AG04449 (cell line): ENCODE results near the gene FRYL.
"Not testable (repeated sequence)": the region's sequence is repeated elsewhere in the genome, so short reads cannot be mapped to it uniquely, and the experiment has no call there.

ENCODE experiments used
- CTCF ChIA-PET: fragments of 350-600 bp; formaldehyde crosslinking; extraction: SDS; loops from one replicate; lab custom pipeline; 2021; ENCODE audit warnings: antibody characterized with exemption; lab: Yijun Ruan, JAX
- POLR2A ChIA-PET: fragments of 400-600, 350-600 bp; formaldehyde crosslinking; extraction: SDS; loops from one replicate; lab custom pipeline; 2020; ENCODE audit warnings: antibody characterized with exemption, inconsistent platforms; lab: Yijun Ruan, JAX
- DNase-seq: peaks from one replicate; pipeline ENCODE4 v3.0.0-alpha.2; 2010; ENCODE audit warnings: low read depth, low spot score
- H3K4me3 ChIP-seq: 2 replicates; pipeline ENCODE4 v1.5.1; 2011; ENCODE audit warnings: low read depth, mild to moderate bottlenecking, control low read depth, low read length
- TF ChIP-seq, protein P1 (sequence below): IDR thresholded peaks from one replicate; pipeline ENCODE4 v1.5.1; 2011; ENCODE audit warnings: mild to moderate bottlenecking, moderate library complexity, low read length, control low read depth, inconsistent platforms; ENCODE audit not compliant: insufficient read depth; ENCODE audit errors: missing control alignments

The FRYL gene

GRCh38 chr4:48722509-48723446 lies 57.3 kb downstream of the FRYL start:
- TF ChIP-seq, protein P1, sequence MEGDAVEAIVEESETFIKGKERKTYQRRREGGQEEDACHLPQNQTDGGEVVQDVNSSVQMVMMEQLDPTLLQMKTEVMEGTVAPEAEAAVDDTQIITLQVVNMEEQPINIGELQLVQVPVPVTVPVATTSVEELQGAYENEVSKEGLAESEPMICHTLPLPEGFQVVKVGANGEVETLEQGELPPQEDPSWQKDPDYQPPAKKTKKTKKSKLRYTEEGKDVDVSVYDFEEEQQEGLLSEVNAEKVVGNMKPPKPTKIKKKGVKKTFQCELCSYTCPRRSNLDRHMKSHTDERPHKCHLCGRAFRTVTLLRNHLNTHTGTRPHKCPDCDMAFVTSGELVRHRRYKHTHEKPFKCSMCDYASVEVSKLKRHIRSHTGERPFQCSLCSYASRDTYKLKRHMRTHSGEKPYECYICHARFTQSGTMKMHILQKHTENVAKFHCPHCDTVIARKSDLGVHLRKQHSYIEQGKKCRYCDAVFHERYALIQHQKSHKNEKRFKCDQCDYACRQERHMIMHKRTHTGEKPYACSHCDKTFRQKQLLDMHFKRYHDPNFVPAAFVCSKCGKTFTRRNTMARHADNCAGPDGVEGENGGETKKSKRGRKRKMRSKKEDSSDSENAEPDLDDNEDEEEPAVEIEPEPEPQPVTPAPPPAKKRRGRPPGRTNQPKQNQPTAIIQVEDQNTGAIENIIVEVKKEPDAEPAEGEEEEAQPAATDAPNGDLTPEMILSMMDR, result no peak
- no peak for DNase-seq
- ChIA-PET CTCF (interaction anchor here (1.6 kb wide), 1 partner anchor 145 kb away, joined by 3 read pairs; no protein-coding TSS in a partner anchor), POLR2A (no interaction called here)
- H3K4me3 ChIP-seq, result no peak overlapping the region

DNA sequence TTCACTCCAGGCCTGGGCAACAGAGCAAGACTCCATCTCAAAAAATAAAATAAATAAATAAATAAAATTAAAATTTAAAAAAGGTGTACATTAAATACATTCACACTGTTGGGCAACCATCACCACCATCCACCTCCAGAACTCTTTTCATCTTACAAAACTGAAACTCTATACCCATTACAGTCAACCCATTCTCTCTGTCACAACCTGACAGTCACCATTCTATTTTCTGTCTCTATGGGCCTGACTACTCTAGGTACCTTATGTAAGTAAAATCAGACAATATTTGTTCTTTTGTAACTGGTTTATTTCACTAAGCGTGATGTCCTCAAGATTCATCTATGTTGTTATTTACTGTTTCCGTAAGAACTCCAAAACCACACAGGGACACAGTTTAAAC lies 59.6 kb downstream of the FRYL start:
- CTCF ChIA-PET, result no interaction called here
- no peak for DNase-seq
- POLR2A ChIA-PET, result no interaction called here
- H3K4me3 ChIP-seq, result no peak overlapping the region
- TF ChIP-seq, protein P1, result no peak

- ChIA-PET POLR2A (no interaction called here), CTCF (no interaction called here)
- no peak overlapping the region for H3K4me3 ChIP-seq
- no peak for DNase-seq
- TF ChIP-seq, protein P1, result no peak
Observed at GRCh38 chr4:48718818-48719465, 61.1 kb downstream of the FRYL start.

DNA sequence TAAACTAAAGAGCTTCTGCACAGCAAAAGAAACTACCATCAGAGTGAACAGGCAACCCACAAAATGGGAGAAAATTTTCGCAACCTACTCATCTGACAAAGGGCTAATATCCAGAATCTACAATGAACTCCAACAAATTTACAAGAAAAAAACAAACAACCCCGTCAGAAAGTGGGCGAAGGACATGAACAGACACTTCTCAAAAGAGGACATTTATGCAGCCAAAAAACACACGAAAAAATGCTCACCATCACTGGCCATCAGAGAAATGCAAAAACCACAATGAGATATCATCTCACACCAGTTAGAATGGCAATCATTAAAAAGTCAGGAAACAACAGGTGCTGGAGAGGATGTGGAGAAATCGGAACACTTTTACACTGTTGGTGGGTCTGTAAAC lies 63.8 kb downstream of the FRYL start:
- CTCF ChIA-PET, H3K4me3 ChIP-seq, POLR2A ChIA-PET, DNase-seq: not testable (repeated sequence)

DNA sequence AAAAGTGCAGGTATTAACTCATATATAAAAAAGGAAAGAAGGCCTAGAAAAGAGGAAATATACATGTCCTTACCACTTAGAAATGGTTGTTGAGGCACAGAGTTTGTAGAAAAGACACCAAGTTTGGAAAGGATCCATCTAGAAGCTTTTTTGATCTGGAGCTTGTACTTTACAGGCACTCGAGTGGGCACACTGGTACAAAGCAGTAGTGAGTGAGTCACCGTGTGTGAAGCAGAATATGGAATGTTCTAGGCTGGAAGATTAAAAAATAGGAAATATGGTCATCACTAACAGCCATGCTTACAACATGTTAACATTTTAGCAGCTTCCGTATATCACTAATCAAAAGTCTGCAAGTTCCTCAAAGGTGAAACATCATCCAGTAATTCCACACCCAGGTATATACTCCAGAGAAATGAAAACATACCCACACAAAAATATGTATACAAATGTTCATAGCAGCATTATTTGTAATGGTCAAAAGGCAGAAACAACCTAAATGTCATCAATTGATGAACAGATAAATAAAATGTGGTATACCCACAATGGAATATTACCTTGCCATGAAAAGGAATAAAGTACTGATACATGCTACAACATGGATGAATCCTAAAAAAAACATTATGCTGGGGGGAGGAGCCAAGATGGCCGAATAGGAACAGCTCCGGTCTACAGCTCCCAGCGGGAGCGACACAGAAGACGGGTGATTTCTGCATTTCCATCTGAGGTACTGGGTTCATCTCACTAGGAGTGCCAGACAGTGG lies 69.5 kb downstream of the FRYL start:
- H3K4me3 ChIP-seq, result no peak overlapping the region
- ChIA-PET POLR2A (no interaction called here), CTCF (interaction anchor here (1.2 kb wide), 1 partner anchor 14 kb away, joined by 3 read pairs; no protein-coding TSS in a partner anchor)
- DNase-seq, result no peak
- TF ChIP-seq, protein P1, result no peak

GRCh38 chr4:48709901-48710300 lies 70.2 kb downstream of the FRYL start:
- CTCF ChIA-PET, result interaction anchor here (1.2 kb wide), 1 partner anchor 15 kb away, joined by 3 read pairs; no protein-coding TSS in a partner anchor
- TF ChIP-seq, protein P1, result no peak
- no peak for DNase-seq
- H3K4me3 ChIP-seq, result no peak overlapping the region
- POLR2A ChIA-PET, result no interaction called here
